Measurements from ENCODE around the gene HNF4A. TPM values are rescaled to one million over a fixed set of nuclear protein-coding genes. Genes with fewer than 3 reads are reported as not detected.

The HNF4A gene
- total and polyA plus RNA-seq, 2 of the 4 experiments (the other 2 are of a cell fraction): not detected

DNA sequence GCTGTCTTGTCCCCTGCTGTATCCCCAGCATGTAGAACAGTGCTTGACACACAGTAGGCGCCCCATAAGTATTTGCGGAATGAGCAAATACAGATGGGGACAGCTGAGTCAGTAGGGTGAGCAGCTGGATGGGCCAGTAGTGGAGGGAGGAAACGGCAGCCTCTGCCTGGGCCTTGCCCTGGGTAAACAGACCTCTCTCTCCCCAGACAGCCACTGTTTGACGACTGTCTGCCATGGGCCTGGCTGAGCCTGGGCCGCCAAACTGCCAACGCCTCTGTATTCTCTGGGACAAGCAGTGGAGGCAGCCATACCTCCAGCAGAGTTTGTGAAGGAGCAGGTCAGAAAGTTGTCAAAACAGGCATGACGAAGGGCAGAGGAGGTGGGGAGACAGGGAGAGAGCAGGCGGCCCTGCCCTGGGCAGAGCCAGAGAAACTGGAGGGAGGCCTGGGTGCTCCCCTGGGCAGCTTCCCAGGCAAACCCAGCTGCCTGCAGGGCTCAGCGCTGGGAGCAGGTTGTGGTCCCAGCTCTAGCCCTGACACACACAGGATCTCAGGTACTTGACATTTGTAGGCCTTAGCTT lies 15.2 kb downstream of the HNF4A start:
- Histone ChIP-seq H3K4me2 (ENCODE audit: low read depth, low read length) (no peak overlapping the region), H2AK9ac (replicated peaks; ENCODE audit: low read depth, low read length, poor library complexity) (no peak overlapping the region), H2BK15ac (ENCODE audit: low read depth, low read length) (no peak overlapping the region), H2BK20ac (ENCODE audit: low read depth, low read length) (no peak overlapping the region), H4K20me1 (ENCODE audit: insufficient read depth, low read length) (no peaks in the 10 kb centered on the region), H3K9ac (ENCODE audit: low read depth, low read length) (no peak overlapping the region), H3K9me1 (ENCODE audit: insufficient read depth, low read length) (no peaks in the 10 kb centered on the region), H3K9me3 (ENCODE audit: control insufficient read depth, insufficient read depth, low read length) (no peaks in the 10 kb centered on the region), H4K5ac (ENCODE audit: low read depth, low read length) (no peak overlapping the region), H3K56ac (ENCODE audit: extremely low read depth, insufficient read depth, low read length) (no peak overlapping the region), H3K36me3 (ENCODE audit: control insufficient read depth, insufficient read depth, low read length) (no peaks in the 10 kb centered on the region), H2AK5ac (ENCODE audit: low read depth, low read length) (no peak overlapping the region), H4K91ac (ENCODE audit: insufficient read depth, low read depth, low read length) (no peak overlapping the region), H3K4me3 (ENCODE audit: insufficient read depth, low read depth, low read length) (no peak overlapping the region), H3K14ac (replicated peaks; ENCODE audit: low read depth, low read length) (no peak overlapping the region), H2BK5ac (ENCODE audit: low read depth, low read length, poor library complexity, severe bottlenecking) (no peak overlapping the region), H2AFZ (replicated peaks; ENCODE audit: low read length, poor library complexity) (peak overlapping the region; percentile 44), H3K4ac (ENCODE audit: low read depth, low read length) (no peak overlapping the region), H3K4me1 (ENCODE audit: control insufficient read depth, insufficient read depth, low read length) (no peaks in the 10 kb centered on the region), H3K23ac (ENCODE audit: low read depth, low read length) (no peak overlapping the region), H3K27ac (ENCODE audit: insufficient read depth, low read length) (no peak overlapping the region), H3K18ac (ENCODE audit: low read depth, low read length) (no peak overlapping the region), H4K8ac (ENCODE audit: low read depth in 2 of 2, low read length in 2 of 2) (no peak overlapping the region), H3K79me1 (ENCODE audit: low read depth in 1 of 2, low read length in 2 of 2) (no peaks in the 10 kb centered on the region), H2BK120ac (ENCODE audit: low read depth, low read length) (no peak overlapping the region), H3K27me3 (ENCODE audit: control insufficient read depth, insufficient read depth, low read length) (peaks cover 6% of the 10 kb centered on the region)
- ChIA-PET CTCF (interaction anchor here (1.0 kb wide), 1 partner anchor 14 kb away, joined by 3 read pairs; no protein-coding TSS in a partner anchor), POLR2A (ENCODE audit: unreplicated experiment) (no interaction called here)
- in situ Hi-C loops (cut with MboI; ENCODE audit: low sequenced_read_pairs): no loop called here
- WGBS, 2 experiments (ENCODE audit: extremely low coverage in 2 of 2, insufficient read length in 1 of 2): no CpG with 5 or more reads among the region's 9 CpGs
- intact Hi-C loops (cut with micrococcal nuclease): loop anchor here (5.0 kb wide), 1 partner anchor 802 kb away; the partner anchor contains the start of gene PI3
- dilution Hi-C loops (cut with HindIII; ENCODE audit: low sequenced_read_pairs, unreplicated experiment): no loop called here
- ATAC-seq (ENCODE audit: low read depth): no peak; the same call in 1 of the 2 replicates
- DNase-seq: no peak
- no TSS peak for BruUV-seq (replicated peaks)
- no peak for TF ChIP-seq POLR2A (IDR thresholded peaks at IDR 0.05; ENCODE audit: low read depth, low read length)
- TF ChIP-seq, protein P1, sequence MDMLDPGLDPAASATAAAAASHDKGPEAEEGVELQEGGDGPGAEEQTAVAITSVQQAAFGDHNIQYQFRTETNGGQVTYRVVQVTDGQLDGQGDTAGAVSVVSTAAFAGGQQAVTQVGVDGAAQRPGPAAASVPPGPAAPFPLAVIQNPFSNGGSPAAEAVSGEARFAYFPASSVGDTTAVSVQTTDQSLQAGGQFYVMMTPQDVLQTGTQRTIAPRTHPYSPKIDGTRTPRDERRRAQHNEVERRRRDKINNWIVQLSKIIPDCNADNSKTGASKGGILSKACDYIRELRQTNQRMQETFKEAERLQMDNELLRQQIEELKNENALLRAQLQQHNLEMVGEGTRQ (IDR thresholded peaks at IDR 0.05; ENCODE audit: low read depth, low read length): no peak
- no peak for TF ChIP-seq RCOR1 (IDR thresholded peaks at IDR 0.05; ENCODE audit: insufficient replicate concordance, low read length)
- TF ChIP-seq NFE2L2 (IDR thresholded peaks at IDR 0.05; ENCODE audit: low read depth, low read length): no peak
- TF ChIP-seq RFX5 (IDR thresholded peaks at IDR 0.05; ENCODE audit: low read depth, low read length): no peak
- no peak for TF ChIP-seq RAD21 (IDR thresholded peaks at IDR 0.05; ENCODE audit: low read length)
- no peak for TF ChIP-seq CEBPB (IDR thresholded peaks at IDR 0.05; ENCODE audit: low read depth, low read length)
- no peak for TF ChIP-seq MXI1 (IDR thresholded peaks at IDR 0.05; ENCODE audit: borderline replicate concordance, low read depth, low read length)
- TF ChIP-seq, protein P2, sequence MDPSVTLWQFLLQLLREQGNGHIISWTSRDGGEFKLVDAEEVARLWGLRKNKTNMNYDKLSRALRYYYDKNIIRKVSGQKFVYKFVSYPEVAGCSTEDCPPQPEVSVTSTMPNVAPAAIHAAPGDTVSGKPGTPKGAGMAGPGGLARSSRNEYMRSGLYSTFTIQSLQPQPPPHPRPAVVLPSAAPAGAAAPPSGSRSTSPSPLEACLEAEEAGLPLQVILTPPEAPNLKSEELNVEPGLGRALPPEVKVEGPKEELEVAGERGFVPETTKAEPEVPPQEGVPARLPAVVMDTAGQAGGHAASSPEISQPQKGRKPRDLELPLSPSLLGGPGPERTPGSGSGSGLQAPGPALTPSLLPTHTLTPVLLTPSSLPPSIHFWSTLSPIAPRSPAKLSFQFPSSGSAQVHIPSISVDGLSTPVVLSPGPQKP (IDR thresholded peaks at IDR 0.05; ENCODE audit: borderline replicate concordance, low read depth, low read length): no peak
